Tibial artery (tissue), 4 donors: Measurements from ENCODE around the gene SYNJ2.

Experiments used
- DNase-seq, 2 donors: peaks; one replicate each; pipeline ENCODE4 v3.0.0-alpha.2; 2019
- H3K27ac ChIP-seq, 2 donors: fragments of 200-600 bp; sonication (generic) in 1 of 2; 1 replicate in 1 of 2; 2 replicates in 1 of 2; pipeline ENCODE4 v1.5.1; 2018 to 2019; ENCODE audit warnings: mild to moderate bottlenecking in 1 of 2
- H3K27me3 ChIP-seq, 2 donors: fragments of 200-600 bp; sonication (generic) in 1 of 2; one replicate each; pipeline versions ENCODE4 v1.5.1 to v1.6.0; 2016 to 2019
- H3K36me3 ChIP-seq, 3 donors: fragments of 200-600 bp; sonication (generic) in 2 of 3; one replicate each; pipeline ENCODE4 v1.5.1; 2016 to 2019; ENCODE audit warnings: mild to moderate bottlenecking in 2 of 3
- H3K4me1 ChIP-seq, 4 donors: fragments of 200-600 bp; sonication (generic) in 2 of 4; 1 replicate in 3 of 4; 2 replicates in 1 of 4; pipeline ENCODE4 v1.5.1; 2016 to 2019
- H3K4me3 ChIP-seq, 2 donors: fragments of 200-600 bp; sonication (generic) in 1 of 2; 1 replicate in 1 of 2; 2 replicates in 1 of 2; pipeline ENCODE4 v1.5.1; 2018 to 2019; ENCODE audit warnings: mild to moderate bottlenecking in 2 of 2
- H3K9me3 ChIP-seq, 3 donors: fragments of 200-600 bp; sonication (generic) in 1 of 3; one replicate each; pipeline ENCODE4 v1.5.1; 2016 to 2019
- CTCF ChIP-seq, 2 experiments: fragments of 200-600 bp in 1 of 2; fragments of 450-650 bp in 1 of 2; IDR thresholded peaks; one replicate each; pipeline ENCODE4 v1.5.1; 2017 to 2019; ENCODE audit warnings: antibody characterized with exemption in 2 of 2, mild to moderate bottlenecking in 1 of 2, moderate library complexity in 1 of 2
- intact Hi-C: fragments of 100-400 bp; cut with DNase I; formaldehyde crosslinking; loops from one replicate; pipeline ENCODE4 v1.15.0; 2023; ENCODE audit warnings: low total_unique reads

SYNJ2 gene

GRCh38 chr6:157996918-157997702, 15.4 kb downstream of the SYNJ2 start:
- H3K4me3 ChIP-seq: no peak overlapping the region
- no peaks in the 10 kb centered on the region for H3K36me3 ChIP-seq
- H3K27ac ChIP-seq: no peak overlapping the region
- no peak for DNase-seq
- no peak for TF ChIP-seq CTCF (IDR thresholded peaks at IDR 0.05)
- peaks cover 0 to 41% (median 20%) of the 10 kb centered on the region in 4 donors for H3K4me1 ChIP-seq
- no peaks in the 10 kb centered on the region for H3K27me3 ChIP-seq
- no peaks in the 10 kb centered on the region for H3K9me3 ChIP-seq
- intact Hi-C loops: no loop called here

GRCh38 chr6:157997893-157998608, 16.4 kb downstream of the SYNJ2 start:
- intact Hi-C loops: no loop called here
- H3K36me3 ChIP-seq: no peaks in the 10 kb centered on the region
- no peak for TF ChIP-seq CTCF (IDR thresholded peaks at IDR 0.05)
- no peak for DNase-seq
- H3K9me3 ChIP-seq: no peaks in the 10 kb centered on the region
- no peak overlapping the region for H3K27ac ChIP-seq
- peaks cover 0 to 46% (median 29%) of the 10 kb centered on the region in 4 donors for H3K4me1 ChIP-seq
- no peak overlapping the region for H3K4me3 ChIP-seq
- no peaks in the 10 kb centered on the region for H3K27me3 ChIP-seq

DNA sequence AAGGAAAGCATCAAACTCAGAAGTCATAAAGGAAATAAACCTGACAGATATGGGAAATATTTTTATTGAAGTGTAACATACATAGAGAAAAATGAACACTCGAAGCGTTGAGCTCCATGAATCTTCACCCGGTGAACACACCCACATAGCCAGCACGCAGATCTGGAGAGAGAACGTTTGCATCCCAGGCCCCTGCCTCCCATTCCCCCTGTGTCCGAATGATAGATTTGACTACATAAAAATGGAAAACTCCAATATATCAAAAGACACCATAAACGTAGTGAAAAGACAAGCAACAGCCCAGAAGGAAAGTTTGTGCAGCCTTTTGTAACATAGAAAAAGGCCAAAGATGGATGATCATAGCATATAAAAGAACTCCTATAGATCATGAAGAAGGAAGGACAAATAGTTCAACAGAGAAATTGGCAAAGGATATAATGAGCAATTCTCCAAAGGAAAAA, 17.1 kb downstream of the SYNJ2 start:
- TF ChIP-seq CTCF (IDR thresholded peaks at IDR 0.05): no peak
- Histone ChIP-seq H3K27me3 (no peaks in the 10 kb centered on the region), H3K9me3 (no peaks in the 10 kb centered on the region), H3K4me3 (no peak overlapping the region), H3K27ac (peak overlapping the region in 1 of 2 donors; percentile 76), H3K36me3 (no peaks in the 10 kb centered on the region), H3K4me1 (peaks cover 0 to 48% (median 34%) of the 10 kb centered on the region in 4 donors)
- no peak for DNase-seq
- intact Hi-C loops: no loop called here

DNA sequence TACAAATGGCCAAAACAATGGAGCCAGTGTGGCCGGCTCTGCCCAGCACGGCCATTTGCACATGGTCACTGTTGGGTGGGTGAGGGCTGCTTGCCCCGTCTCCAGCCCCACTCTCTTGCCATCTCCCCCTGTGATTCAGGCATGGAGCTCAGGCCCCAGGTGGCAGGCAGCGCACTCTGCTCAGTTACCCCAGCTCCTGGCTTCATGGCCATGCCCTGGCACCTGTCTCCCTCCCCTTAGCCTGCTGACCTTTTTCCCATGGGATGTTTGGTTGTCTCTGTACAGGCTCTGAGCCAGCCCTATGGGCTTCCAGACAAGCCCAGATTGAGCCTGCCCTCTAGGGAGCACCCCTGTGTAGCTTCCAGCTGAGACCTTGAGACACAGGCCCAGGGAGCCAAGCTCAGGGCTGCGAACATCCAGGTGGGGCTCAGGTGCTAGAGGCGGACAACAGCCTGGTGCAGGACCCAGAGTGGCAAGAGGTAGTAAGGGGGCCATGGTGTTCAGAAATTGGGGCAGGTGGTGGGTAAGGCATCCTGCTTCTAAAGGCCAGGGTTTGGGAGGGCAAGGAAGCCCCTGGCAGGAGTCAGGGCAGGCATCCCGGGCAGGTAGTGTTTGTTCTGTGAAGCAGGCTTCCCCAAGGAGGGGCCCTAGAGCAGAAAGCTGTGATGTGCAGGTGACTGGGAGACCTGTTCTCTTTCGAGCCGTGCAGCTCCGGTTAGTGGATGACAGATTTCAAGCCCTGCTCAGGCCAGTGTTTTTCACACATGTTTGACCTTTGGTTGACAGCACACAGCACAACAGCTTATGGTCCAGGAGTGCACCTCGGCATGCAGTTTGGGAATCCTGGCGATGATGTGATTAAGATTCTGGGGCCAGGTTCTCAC, 17.7 kb downstream of the SYNJ2 start:
- no peaks in the 10 kb centered on the region for H3K36me3 ChIP-seq
- H3K27ac ChIP-seq: peak overlapping the region; percentile 76 to 91
- H3K9me3 ChIP-seq: no peaks in the 10 kb centered on the region
- no peak for TF ChIP-seq CTCF (IDR thresholded peaks at IDR 0.05)
- DNase-seq: no peak
- H3K4me1 ChIP-seq: peaks cover 0 to 50% (median 38%) of the 10 kb centered on the region in 4 donors
- no peaks in the 10 kb centered on the region for H3K27me3 ChIP-seq
- H3K4me3 ChIP-seq: no peak overlapping the region
- intact Hi-C loops: no loop called here

DNA sequence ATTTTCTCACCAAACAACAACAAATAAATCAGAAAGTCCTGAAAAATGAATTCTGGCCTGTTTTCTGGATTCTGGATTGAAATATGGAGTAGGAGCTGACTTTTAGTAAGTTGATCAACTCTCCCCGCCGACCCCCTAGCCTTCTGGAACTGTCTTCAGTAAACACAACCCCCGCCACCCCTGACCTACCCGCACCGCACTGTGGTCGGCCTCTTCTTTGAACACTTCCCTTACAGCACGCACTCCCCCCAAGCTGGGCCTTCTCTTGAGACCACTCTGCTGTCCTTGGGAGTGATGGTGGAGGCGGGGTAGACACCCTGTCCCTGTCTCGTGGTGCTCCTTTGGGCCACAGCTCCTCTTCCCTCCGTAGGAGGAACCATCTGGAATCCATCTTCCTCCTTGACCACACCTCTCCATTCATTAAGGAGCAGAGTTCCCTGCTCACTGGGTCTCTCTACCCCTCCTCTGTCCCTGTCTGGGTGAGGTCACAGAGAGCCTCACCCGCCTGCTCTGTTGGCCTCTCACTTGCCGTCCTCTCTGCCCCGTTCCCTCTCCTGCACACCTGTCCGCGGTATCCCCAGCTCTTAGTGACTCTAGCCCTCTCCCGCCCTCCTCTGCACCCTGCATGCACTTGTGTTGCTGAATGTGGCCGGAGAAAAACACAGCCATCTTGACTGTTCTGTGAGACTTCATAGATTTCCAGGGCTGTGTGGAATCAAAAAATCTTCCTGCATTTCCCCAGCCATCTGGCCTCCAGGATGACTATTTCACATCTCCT, 19.1 kb downstream of the SYNJ2 start:
- no peak for TF ChIP-seq CTCF (IDR thresholded peaks at IDR 0.05)
- H3K36me3 ChIP-seq: no peaks in the 10 kb centered on the region
- no peak for DNase-seq
- intact Hi-C loops: no loop called here
- peak overlapping the region; percentile 76 to 91 for H3K27ac ChIP-seq
- no peak overlapping the region for H3K4me3 ChIP-seq
- no peaks in the 10 kb centered on the region for H3K9me3 ChIP-seq
- H3K4me1 ChIP-seq: peaks cover 0 to 57% (median 38%) of the 10 kb centered on the region in 4 donors
- no peaks in the 10 kb centered on the region for H3K27me3 ChIP-seq
